CD4-positive, alpha-beta T cell (primary cell): ENCODE measurements around the gene CD1D. TPM values are rescaled to one million over a fixed set of nuclear protein-coding genes. Genes with fewer than 3 reads are reported as not detected.
"Not testable (repeated sequence)": the region's sequence is repeated elsewhere in the genome, so short reads cannot be mapped to it uniquely, and the experiment has no call there.

Experiments used
- ATAC-seq: fragments of 200-7000 bp; cut with Tn5 transposase; one replicate; pipeline ENCODE4 v1.10.0; 2022; ENCODE audit warnings: mild to moderate bottlenecking; ENCODE audit not compliant: poor library complexity
- CTCF ChIA-PET: fragments of 350-600 bp; sonication (Branson Sonifier 250); formaldehyde crosslinking; loops from one replicate; lab custom pipeline; 2021; ENCODE audit warnings: antibody characterized with exemption, inconsistent platforms; lab: Charles Lee
- POLR2A ChIA-PET: fragments of 350-600 bp; sonication (Branson Sonifier 250); formaldehyde crosslinking; loops from one replicate; lab custom pipeline; 2021; ENCODE audit warnings: antibody characterized with exemption, inconsistent platforms; lab: Charles Lee
- DNase-seq, 14 experiments: peaks; one replicate each; pipeline ENCODE4 v3.0.0-alpha.2; 2013 to 2020; ENCODE audit warnings: mixed read lengths in 2 of 14
- H3K27ac ChIP-seq, 2 donors: one replicate each; pipeline versions ENCODE4 v1.5.1 to v1.7.0; 2013; ENCODE audit warnings: low read length in 2 of 2, low read depth in 1 of 2, mild to moderate bottlenecking in 1 of 2
- H3K27me3 ChIP-seq, 2 experiments: 1 replicate in 1 of 2; 2 replicates in 1 of 2; pipeline versions ENCODE4 v1.6.1 to v1.7.0; 2013; ENCODE audit warnings: low read length in 2 of 2, control low read depth in 1 of 2, mild to moderate bottlenecking in 1 of 2, moderate library complexity in 1 of 2; ENCODE audit not compliant: insufficient read depth in 2 of 2, control insufficient read depth in 1 of 2
- H3K36me3 ChIP-seq: one replicate; pipeline ENCODE4 v1.6.1; 2013; ENCODE audit warnings: low read length, control low read depth; ENCODE audit not compliant: insufficient read depth
- H3K4me1 ChIP-seq: one replicate; pipeline ENCODE4 v1.6.1; 2013; ENCODE audit warnings: low read length, control low read depth; ENCODE audit not compliant: insufficient read depth
- H3K4me3 ChIP-seq: one replicate; pipeline ENCODE4 v1.5.1; 2013; ENCODE audit warnings: mild to moderate bottlenecking, low read length, moderate library complexity
- H3K9me3 ChIP-seq, 2 experiments: 1 replicate in 1 of 2; 2 replicates in 1 of 2; pipeline versions ENCODE4 v1.6.1 to v1.7.0; 2013; ENCODE audit warnings: low read length in 2 of 2, mild to moderate bottlenecking in 2 of 2, control low read depth in 1 of 2, moderate library complexity in 1 of 2; ENCODE audit not compliant: control insufficient read depth in 1 of 2, insufficient read depth in 1 of 2
- H3K27ac Mint-ChIP-seq: one replicate; pipeline ENCODE4 v1.8.0; 2020; ENCODE audit warnings: mixed read lengths
- H3K27me3 Mint-ChIP-seq: one replicate; pipeline ENCODE4 v1.8.0; 2021; ENCODE audit warnings: mixed read lengths
- H3K36me3 Mint-ChIP-seq: one replicate; pipeline ENCODE4 v1.8.0; 2021; ENCODE audit warnings: low read depth, mixed read lengths
- H3K4me1 Mint-ChIP-seq: one replicate; pipeline ENCODE4 v1.8.0; 2021; ENCODE audit warnings: low read depth, mixed read lengths
- H3K4me3 Mint-ChIP-seq: one replicate; pipeline ENCODE4 v1.8.0; 2020; ENCODE audit warnings: mild to moderate bottlenecking, mixed read lengths
- H3K9me3 Mint-ChIP-seq: one replicate; pipeline ENCODE4 v1.8.0; 2020; ENCODE audit warnings: mixed read lengths
- CTCF ChIP-seq: fragments of 200-600 bp; IDR thresholded peaks from one replicate; pipeline ENCODE4 v1.8.0; 2022; ENCODE audit warnings: antibody characterized with exemption, mild to moderate bottlenecking
- intact Hi-C, 2 experiments: fragments of 100-400 bp; cut with DNase I in 1 of 2; cut with micrococcal nuclease in 1 of 2; formaldehyde crosslinking; loops; one replicate each; pipeline versions ENCODE4 v1.15.1 to v1.9.0; 2023 to 2025; cut with DNase I, micrococcal nuclease
- total RNA-seq, 174 experiments: library from RNA in 2 of 174; stranded (reverse) in 2 of 174; gene quantifications; one replicate each; pipeline ENCODE4 v1.2.3 and lab custom pipeline; 2021 to 2026

Gene CD1D
- total RNA-seq, 2 experiments from 2014 or later, result 0.11 to 0.14 TPM

DNA sequence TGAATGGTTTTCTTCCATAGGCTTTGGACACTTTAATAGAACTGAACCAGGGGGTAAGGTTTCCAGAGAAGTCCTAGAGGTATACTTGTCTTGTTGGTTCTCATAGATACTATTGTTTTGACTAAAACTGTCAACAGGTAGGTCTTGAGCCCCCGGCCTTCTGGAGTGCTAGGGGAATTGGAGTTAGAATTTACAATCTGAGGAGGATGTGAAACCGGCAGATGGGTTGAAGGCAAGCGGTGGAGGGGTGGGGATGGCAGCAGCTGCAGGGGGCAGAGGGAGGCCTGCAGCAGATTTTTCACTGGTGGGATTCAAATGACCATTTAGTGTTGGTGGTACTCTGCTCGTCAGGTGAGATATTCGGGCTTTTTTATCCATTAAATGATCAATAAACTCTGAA is 4.3 kb upstream of the CD1D start:
- Mint-ChIP-seq H3K9me3 (no peaks in the 10 kb centered on the region), H3K27ac (no peak overlapping the region), H3K36me3 (no peaks in the 10 kb centered on the region), H3K4me1 (peaks cover 20% of the 10 kb centered on the region), H3K27me3 (peaks cover 57% of the 10 kb centered on the region), H3K4me3 (no peak overlapping the region)
- no peak for ATAC-seq
- peaks cover 0 to 7% of the 10 kb centered on the region in 2 experiments for H3K9me3 ChIP-seq
- no peaks in the 10 kb centered on the region for H3K36me3 ChIP-seq
- ChIA-PET CTCF (no interaction called here), POLR2A (no interaction called here)
- no peak overlapping the region for H3K27ac ChIP-seq
- H3K4me3 ChIP-seq, result no peak overlapping the region
- H3K4me1 ChIP-seq, result peaks cover 9% of the 10 kb centered on the region
- TF ChIP-seq CTCF, result no peak
- no peak for DNase-seq
- intact Hi-C loops, result no loop called here
- peaks cover 30% of the 10 kb centered on the region in 2 experiments for H3K27me3 ChIP-seq

DNA sequence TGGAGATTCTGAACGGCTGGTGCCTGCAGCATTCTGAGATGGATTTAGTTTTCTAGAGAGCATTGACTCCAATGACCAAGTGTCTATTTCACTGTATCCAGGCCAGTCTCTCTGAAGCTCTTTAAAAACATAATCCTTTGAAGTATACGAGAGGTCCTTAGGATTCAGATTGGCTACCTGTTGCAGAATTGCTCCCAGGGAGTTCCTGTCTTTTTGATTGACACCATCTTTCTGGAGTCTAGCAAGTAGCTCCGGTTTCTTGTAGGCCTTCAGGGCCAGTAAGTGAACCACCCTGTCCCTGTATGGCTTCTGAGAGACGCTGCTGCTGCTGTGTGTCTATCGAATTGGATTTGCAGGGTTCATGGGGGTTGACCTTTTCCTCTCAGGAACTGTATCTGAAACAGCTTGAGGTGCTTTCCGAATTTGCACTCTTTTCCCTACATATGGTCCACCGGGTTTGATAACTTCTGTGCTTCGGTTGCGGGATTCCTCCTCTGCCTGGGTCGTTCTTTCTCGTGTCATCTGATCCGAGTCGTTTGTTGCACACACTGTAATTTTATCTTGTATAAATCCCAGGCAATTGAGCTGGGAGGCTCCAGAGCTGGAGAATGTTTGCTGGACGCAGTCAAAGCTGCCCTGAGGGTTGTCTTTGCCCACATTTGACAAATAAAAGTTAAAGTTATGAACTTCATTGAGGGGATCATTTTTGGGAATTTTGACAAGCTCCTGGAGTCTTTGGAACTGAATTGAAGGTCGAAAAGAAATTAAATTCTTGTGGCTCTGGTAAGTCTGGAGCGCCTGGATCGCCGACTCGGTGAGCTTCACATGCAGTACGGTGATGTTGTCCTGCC is 3.6 kb upstream of the CD1D start:
- Mint-ChIP-seq H3K4me1 (peaks cover 21% of the 10 kb centered on the region), H3K27me3 (peaks cover 57% of the 10 kb centered on the region)
- H3K36me3 ChIP-seq, H3K4me3 Mint-ChIP-seq, H3K36me3 Mint-ChIP-seq, H3K27ac ChIP-seq, H3K27ac Mint-ChIP-seq, intact Hi-C loops, CTCF ChIA-PET, ATAC-seq, H3K4me3 ChIP-seq, H3K9me3 Mint-ChIP-seq, DNase-seq, POLR2A ChIA-PET, H3K9me3 ChIP-seq: not testable (repeated sequence)
- peaks cover 10% of the 10 kb centered on the region for H3K4me1 ChIP-seq
- H3K27me3 ChIP-seq, result peaks cover 37% of the 10 kb centered on the region in 2 experiments

DNA sequence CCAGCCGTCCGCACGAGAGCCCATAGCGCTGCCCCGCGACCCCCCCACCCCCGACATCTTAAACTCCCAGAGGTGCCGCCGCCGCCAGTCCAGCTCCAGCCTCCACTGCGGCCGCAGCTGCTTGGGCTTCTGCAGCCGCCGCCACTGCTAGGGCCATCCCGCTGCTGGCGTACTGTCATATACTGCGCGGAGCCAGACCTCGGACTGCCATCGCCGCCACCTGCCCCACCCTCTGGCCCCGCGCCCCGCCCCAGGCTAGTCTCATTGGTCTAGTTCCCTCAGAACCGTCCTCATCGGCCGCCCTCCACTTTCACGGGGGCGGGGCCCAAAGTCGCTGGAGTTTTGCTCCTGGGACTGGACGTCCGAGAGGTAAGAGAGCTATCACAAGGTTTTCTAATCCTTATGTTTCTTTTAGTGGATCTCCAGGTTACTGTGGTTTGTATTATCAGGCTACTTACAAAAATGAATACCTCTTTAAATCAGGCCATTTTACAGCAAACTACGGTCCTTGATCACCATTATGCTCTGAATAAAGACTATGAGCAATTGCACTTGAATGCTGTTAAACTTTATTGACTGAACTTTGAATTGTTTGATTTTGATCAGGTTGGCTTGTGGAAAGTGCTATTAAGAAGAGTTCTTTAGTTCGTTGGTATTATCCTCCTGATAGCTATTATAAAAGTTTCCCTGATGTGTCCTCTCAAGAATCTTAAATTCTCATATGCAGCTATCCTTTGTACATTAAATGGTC is 2.8 kb upstream of the CD1D start:
- Histone ChIP-seq H3K27ac (no peak overlapping the region), H3K9me3 (peaks cover 0 to 8% of the 10 kb centered on the region in 2 experiments), H3K36me3 (no peaks in the 10 kb centered on the region), H3K4me3 (no peak overlapping the region), H3K4me1 (peaks cover 10% of the 10 kb centered on the region), H3K27me3 (peaks cover 39 to 44% of the 10 kb centered on the region in 2 experiments)
- H3K9me3 Mint-ChIP-seq, result no peaks in the 10 kb centered on the region
- no peak for TF ChIP-seq CTCF
- no peak overlapping the region for H3K4me3 Mint-ChIP-seq
- ChIA-PET CTCF (no interaction called here), POLR2A (no interaction called here)
- peaks cover 21% of the 10 kb centered on the region for H3K4me1 Mint-ChIP-seq
- DNase-seq (peak in 4 of 14 experiments; percentile 8 to 42 (median 27)), ATAC-seq (no peak)
- H3K36me3 Mint-ChIP-seq, result no peaks in the 10 kb centered on the region
- no peak overlapping the region for H3K27ac Mint-ChIP-seq
- peaks cover 65% of the 10 kb centered on the region for H3K27me3 Mint-ChIP-seq
- intact Hi-C loops, result no loop called here
